K562 (cell line): ENCODE measurements around the gene NAIF1. TPM values are rescaled to one million over a fixed set of nuclear protein-coding genes. Genes with fewer than 3 reads are reported as not detected.

ENCODE experiments used
- CTBP1 ChIP-seq: fragments of 450-650 bp; IDR thresholded peaks from 2 replicates; pipeline ENCODE4 v1.6.1; 2016; ENCODE audit warnings: borderline replicate concordance
- FOXM1 ChIP-seq, 2 experiments: fragments of 450-650 bp in 1 of 2; sonication (generic) in 1 of 2; formaldehyde crosslinking in 1 of 2; IDR thresholded peaks; 2 replicates each; pipeline versions ENCODE4 v1.6.1 to v1.9.0; 2017 to 2022; ENCODE audit warnings: low read depth in 2 of 2, mild to moderate bottlenecking in 2 of 2, missing genetic modification reagents in 1 of 2, moderate library complexity in 1 of 2
- MYBL2 ChIP-seq, 2 experiments: fragments of 450-650 bp in 1 of 2; sonication (generic) in 1 of 2; formaldehyde crosslinking in 1 of 2; IDR thresholded peaks; 2 replicates each; pipeline versions ENCODE4 v1.6.1 to v1.8.1; 2017 to 2022; ENCODE audit warnings: borderline replicate concordance in 1 of 2, inconsistent platforms in 1 of 2, low read depth in 1 of 2, mild to moderate bottlenecking in 1 of 2, missing genetic modification reagents in 1 of 2, moderate library complexity in 1 of 2
- NR2F6 ChIP-seq: fragments of 450-650 bp; formaldehyde crosslinking; IDR thresholded peaks from 2 replicates; pipeline ENCODE4 v1.4.0; 2020; ENCODE audit warnings: mild to moderate bottlenecking
- RB1 ChIP-seq: fragments of 450-650 bp; IDR thresholded peaks from 2 replicates; pipeline ENCODE4 v1.6.1; 2017; ENCODE audit warnings: low read depth, mild to moderate bottlenecking
- RHOXF2B ChIP-seq: fragments of 250-450 bp; sonication (Bioruptor Pico); conservative IDR thresholded peaks from 2 replicates; pipeline ENCODE4 v1.5.1; 2021
- TRIM24 ChIP-seq, 2 experiments: fragments of 450-650 bp; IDR thresholded peaks; 2 replicates each; pipeline ENCODE4 v1.6.1; 2016
- ZNF23 ChIP-seq: fragments of 250-450 bp; sonication (Bioruptor Pico); IDR thresholded peaks from 2 replicates; pipeline ENCODE4 v1.4.0; 2020; ENCODE audit warnings: mild to moderate bottlenecking
- ZNF561 ChIP-seq: fragments of 450-650 bp; formaldehyde crosslinking; conservative IDR thresholded peaks from 2 replicates; pipeline ENCODE4 v1.4.0; 2020; ENCODE audit warnings: mild to moderate bottlenecking, moderate library complexity
- polyA plus RNA-seq, 8 experiments: library from polyadenylated mRNA; depleted of rRNA in 4 of 8; stranded (reverse) in 5 of 8; unstranded in 3 of 8; fragments of >200 nt; fragmentation: Nextera tagmentation in 2 of 8; fragmentation: Illumina TruSeq in 1 of 8; extraction: Ambion mirVana in 2 of 8; extraction: Trizol in 1 of 8; gene quantifications; 2 replicates each; pipeline versions ENCODE4 v1.2.1 to v1.2.3, GENCODE V29; 2011 to 2014; ENCODE audit warnings: inconsistent platforms in 1 of 8, missing spikeins in 1 of 8
- total RNA-seq, 7 experiments: library from RNA; depleted of rRNA in 6 of 7; stranded (reverse); fragments of >200 nt in 6 of 7; fragmentation: Illumina TruSeq in 2 of 7; extraction: Trizol in 2 of 7; gene quantifications; 2 replicates each; pipeline versions ENCODE4 v1.2.1 to v1.2.3, GENCODE V29; 2011 to 2021; ENCODE audit warnings: low replicate concordance in 1 of 7
- TF ChIP-seq, protein P1 (sequence below): fragments of 200-600 bp; sonication (generic); IDR thresholded peaks from one replicate; pipeline ENCODE4 v1.6.1; 2012; ENCODE audit warnings: mild to moderate bottlenecking, low read depth, low read length, inconsistent platforms
- TF ChIP-seq, protein P2 (sequence below): fragments of 450-650 bp; IDR thresholded peaks from 2 replicates; pipeline ENCODE4 v1.6.1; 2017; ENCODE audit warnings: antibody characterized with exemption, mild to moderate bottlenecking

NAIF1 gene
- total and polyA plus RNA-seq, 9 of the 15 experiments (the other 6 are each of a cell fraction or from before 2014, with no cell fraction given) = 4.8 to 26.6 (median 17.2) TPM

DNA sequence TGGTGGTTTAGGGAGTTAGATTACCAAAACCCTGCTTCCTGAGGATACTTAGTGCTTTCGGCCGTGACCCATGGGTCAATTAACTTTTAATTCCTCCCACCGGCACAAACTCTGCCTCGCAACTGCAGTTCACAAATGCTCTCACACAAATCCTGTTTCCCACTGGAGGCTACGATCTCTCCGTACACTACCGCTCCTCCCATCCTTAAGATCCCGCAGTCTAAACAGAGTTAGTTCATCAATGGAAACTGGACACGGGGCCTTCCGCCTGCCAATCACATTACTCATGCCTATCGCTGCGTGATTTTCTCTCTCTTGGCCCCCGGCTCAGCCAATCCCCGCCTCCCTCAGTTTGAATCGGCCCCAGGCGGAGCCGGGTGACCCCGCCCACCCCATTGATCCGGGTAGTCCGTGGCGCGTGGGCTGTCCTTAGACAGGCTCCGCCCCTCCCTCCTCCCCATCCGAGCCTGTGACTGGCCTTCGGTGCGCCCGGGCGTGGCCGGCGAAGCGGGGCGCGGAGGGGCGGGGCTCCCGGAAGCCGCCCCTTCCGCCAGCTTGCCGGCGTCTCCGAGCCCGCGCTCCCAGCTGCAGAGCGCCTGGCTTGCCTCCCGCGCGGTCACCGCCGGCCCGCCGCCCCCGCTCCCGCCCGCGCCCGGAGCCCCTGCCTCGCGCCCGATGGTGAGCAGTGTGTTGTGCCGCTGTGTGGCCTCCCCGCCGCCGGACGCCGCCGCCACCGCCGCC lies 695 bp upstream of the NAIF1 start, which contains the start of gene SLC25A25 (continued):
- TF ChIP-seq, protein P1, sequence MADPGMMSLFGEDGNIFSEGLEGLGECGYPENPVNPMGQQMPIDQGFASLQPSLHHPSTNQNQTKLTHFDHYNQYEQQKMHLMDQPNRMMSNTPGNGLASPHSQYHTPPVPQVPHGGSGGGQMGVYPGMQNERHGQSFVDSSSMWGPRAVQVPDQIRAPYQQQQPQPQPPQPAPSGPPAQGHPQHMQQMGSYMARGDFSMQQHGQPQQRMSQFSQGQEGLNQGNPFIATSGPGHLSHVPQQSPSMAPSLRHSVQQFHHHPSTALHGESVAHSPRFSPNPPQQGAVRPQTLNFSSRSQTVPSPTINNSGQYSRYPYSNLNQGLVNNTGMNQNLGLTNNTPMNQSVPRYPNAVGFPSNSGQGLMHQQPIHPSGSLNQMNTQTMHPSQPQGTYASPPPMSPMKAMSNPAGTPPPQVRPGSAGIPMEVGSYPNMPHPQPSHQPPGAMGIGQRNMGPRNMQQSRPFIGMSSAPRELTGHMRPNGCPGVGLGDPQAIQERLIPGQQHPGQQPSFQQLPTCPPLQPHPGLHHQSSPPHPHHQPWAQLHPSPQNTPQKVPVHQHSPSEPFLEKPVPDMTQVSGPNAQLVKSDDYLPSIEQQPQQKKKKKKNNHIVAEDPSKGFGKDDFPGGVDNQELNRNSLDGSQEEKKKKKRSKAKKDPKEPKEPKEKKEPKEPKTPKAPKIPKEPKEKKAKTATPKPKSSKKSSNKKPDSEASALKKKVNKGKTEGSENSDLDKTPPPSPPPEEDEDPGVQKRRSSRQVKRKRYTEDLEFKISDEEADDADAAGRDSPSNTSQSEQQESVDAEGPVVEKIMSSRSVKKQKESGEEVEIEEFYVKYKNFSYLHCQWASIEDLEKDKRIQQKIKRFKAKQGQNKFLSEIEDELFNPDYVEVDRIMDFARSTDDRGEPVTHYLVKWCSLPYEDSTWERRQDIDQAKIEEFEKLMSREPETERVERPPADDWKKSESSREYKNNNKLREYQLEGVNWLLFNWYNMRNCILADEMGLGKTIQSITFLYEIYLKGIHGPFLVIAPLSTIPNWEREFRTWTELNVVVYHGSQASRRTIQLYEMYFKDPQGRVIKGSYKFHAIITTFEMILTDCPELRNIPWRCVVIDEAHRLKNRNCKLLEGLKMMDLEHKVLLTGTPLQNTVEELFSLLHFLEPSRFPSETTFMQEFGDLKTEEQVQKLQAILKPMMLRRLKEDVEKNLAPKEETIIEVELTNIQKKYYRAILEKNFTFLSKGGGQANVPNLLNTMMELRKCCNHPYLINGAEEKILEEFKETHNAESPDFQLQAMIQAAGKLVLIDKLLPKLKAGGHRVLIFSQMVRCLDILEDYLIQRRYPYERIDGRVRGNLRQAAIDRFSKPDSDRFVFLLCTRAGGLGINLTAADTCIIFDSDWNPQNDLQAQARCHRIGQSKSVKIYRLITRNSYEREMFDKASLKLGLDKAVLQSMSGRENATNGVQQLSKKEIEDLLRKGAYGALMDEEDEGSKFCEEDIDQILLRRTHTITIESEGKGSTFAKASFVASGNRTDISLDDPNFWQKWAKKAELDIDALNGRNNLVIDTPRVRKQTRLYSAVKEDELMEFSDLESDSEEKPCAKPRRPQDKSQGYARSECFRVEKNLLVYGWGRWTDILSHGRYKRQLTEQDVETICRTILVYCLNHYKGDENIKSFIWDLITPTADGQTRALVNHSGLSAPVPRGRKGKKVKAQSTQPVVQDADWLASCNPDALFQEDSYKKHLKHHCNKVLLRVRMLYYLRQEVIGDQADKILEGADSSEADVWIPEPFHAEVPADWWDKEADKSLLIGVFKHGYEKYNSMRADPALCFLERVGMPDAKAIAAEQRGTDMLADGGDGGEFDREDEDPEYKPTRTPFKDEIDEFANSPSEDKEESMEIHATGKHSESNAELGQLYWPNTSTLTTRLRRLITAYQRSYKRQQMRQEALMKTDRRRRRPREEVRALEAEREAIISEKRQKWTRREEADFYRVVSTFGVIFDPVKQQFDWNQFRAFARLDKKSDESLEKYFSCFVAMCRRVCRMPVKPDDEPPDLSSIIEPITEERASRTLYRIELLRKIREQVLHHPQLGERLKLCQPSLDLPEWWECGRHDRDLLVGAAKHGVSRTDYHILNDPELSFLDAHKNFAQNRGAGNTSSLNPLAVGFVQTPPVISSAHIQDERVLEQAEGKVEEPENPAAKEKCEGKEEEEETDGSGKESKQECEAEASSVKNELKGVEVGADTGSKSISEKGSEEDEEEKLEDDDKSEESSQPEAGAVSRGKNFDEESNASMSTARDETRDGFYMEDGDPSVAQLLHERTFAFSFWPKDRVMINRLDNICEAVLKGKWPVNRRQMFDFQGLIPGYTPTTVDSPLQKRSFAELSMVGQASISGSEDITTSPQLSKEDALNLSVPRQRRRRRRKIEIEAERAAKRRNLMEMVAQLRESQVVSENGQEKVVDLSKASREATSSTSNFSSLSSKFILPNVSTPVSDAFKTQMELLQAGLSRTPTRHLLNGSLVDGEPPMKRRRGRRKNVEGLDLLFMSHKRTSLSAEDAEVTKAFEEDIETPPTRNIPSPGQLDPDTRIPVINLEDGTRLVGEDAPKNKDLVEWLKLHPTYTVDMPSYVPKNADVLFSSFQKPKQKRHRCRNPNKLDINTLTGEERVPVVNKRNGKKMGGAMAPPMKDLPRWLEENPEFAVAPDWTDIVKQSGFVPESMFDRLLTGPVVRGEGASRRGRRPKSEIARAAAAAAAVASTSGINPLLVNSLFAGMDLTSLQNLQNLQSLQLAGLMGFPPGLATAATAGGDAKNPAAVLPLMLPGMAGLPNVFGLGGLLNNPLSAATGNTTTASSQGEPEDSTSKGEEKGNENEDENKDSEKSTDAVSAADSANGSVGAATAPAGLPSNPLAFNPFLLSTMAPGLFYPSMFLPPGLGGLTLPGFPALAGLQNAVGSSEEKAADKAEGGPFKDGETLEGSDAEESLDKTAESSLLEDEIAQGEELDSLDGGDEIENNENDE = no peak
- no peak for TF ChIP-seq TRIM24 (IDR thresholded peaks at IDR 0.05)
- TF ChIP-seq FOXM1 (IDR thresholded peaks at IDR 0.05; ENCODE audit: low read depth) = peak; percentile 60
- TF ChIP-seq FOXM1 (CRISPR knock-in tag; IDR thresholded peaks at IDR 0.05; ENCODE audit: low read depth) = no peak
- TF ChIP-seq ZNF561 = no peak
- TF ChIP-seq, protein P2, sequence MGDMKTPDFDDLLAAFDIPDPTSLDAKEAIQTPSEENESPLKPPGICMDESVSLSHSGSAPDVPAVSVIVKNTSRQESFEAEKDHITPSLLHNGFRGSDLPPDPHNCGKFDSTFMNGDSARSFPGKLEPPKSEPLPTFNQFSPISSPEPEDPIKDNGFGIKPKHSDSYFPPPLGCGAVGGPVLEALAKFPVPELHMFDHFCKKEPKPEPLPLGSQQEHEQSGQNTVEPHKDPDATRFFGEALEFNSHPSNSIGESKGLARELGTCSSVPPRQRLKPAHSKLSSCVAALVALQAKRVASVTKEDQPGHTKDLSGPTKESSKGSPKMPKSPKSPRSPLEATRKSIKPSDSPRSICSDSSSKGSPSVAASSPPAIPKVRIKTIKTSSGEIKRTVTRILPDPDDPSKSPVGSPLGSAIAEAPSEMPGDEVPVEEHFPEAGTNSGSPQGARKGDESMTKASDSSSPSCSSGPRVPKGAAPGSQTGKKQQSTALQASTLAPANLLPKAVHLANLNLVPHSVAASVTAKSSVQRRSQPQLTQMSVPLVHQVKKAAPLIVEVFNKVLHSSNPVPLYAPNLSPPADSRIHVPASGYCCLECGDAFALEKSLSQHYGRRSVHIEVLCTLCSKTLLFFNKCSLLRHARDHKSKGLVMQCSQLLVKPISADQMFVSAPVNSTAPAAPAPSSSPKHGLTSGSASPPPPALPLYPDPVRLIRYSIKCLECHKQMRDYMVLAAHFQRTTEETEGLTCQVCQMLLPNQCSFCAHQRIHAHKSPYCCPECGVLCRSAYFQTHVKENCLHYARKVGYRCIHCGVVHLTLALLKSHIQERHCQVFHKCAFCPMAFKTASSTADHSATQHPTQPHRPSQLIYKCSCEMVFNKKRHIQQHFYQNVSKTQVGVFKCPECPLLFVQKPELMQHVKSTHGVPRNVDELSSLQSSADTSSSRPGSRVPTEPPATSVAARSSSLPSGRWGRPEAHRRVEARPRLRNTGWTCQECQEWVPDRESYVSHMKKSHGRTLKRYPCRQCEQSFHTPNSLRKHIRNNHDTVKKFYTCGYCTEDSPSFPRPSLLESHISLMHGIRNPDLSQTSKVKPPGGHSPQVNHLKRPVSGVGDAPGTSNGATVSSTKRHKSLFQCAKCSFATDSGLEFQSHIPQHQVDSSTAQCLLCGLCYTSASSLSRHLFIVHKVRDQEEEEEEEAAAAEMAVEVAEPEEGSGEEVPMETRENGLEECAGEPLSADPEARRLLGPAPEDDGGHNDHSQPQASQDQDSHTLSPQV = no peak
- TF ChIP-seq NR2F6 = no peak
- TF ChIP-seq RB1 = peak; percentile 89
- no peak for TF ChIP-seq MYBL2 (IDR thresholded peaks at IDR 0.05; ENCODE audit: low read depth)
- TF ChIP-seq MYBL2 (CRISPR knock-in tag; IDR thresholded peaks at IDR 0.05; ENCODE audit: borderline replicate concordance) = no peak
- no peak for TF ChIP-seq ZNF23
- 0 out of 2 replicates have a peak, but pooled peaks have one; percentile 34 for TF ChIP-seq RHOXF2B (CRISPR knock-in tag)
- TF ChIP-seq CTBP1 = 0 out of 2 replicates have a peak, but pooled peaks have one; percentile 38
